Nephron progenitor cell (in vitro differentiated cells): ENCODE measurements around the gene ETV7.

ENCODE experiments used
- DNase-seq: peaks from one replicate; pipeline ENCODE4 v3.0.0; 2021
- H3K27ac Mint-ChIP-seq: 2 replicates; pipeline ENCODE4 v1.8.0; 2021; ENCODE audit warnings: mild to moderate bottlenecking, moderate library complexity, mixed read lengths
- H3K27me3 Mint-ChIP-seq: 2 replicates; pipeline ENCODE4 v1.8.0; 2021; ENCODE audit warnings: mild to moderate bottlenecking, low read depth, mixed read lengths; ENCODE audit not compliant: poor library complexity
- H3K36me3 Mint-ChIP-seq: 2 replicates; pipeline ENCODE4 v1.8.0; 2021; ENCODE audit warnings: low read depth, mixed read lengths
- H3K4me1 Mint-ChIP-seq: 2 replicates; pipeline ENCODE4 v1.8.0; 2021; ENCODE audit warnings: mixed read lengths
- H3K4me3 Mint-ChIP-seq: 2 replicates; pipeline ENCODE4 v1.8.0; 2021; ENCODE audit warnings: mild to moderate bottlenecking, moderate library complexity, mixed read lengths
- H3K9me3 Mint-ChIP-seq: 2 replicates; pipeline ENCODE4 v1.8.0; 2021; ENCODE audit warnings: mild to moderate bottlenecking, moderate library complexity, mixed read lengths
- TF ChIP-seq, protein P1 (sequence below): fragments of 200-600 bp; sonication (generic); IDR thresholded peaks from 2 replicates; pipeline ENCODE4 v1.5.0; 2021; ENCODE audit warnings: antibody characterized with exemption

ETV7 gene

DNA sequence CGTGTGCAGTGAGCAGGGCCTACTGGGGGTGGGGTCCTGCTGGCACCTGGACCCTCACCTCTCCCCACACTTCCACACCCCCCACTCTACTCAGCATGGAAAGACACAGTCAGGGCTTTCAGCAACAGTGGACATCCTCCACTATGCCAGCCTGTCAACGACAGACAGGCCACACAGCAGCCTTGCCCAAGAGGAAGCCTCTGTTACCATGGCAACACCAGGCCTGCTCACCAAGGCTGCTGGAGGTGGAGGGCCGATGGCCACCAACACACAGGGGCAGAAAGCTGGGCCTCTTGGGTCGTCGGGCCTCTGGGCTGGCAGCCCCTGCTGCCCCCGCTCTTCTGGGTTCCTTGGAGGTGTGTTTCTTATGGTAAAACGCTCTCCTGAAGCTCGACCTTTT, 64.4 kb downstream of the ETV7 start:
- Mint-ChIP-seq H3K27ac (no peak overlapping the region), H3K4me3 (no peak overlapping the region)
- peak; percentile 43 for DNase-seq

DNA sequence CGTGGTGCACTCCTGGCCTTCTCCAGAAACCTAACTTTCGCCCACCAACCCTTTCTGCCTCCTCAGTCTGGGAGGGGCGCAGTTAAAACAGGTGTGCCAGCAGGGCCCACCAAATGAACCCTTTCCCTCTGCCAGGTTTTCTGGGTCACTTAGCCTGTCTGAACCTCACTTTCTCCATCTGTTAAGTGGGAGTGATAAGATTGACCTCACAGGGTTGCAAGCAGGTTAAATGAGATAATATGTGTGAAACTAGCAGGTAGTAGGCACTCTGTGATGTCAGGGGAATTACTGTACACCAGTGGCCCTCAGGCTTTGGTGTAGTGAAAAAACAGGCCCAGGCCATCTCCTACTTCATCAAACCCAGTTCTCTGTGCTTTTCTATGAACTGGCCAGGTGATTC, 64.9 kb downstream of the ETV7 start:
- DNase-seq: no peak
- Mint-ChIP-seq H3K9me3 (no peaks in the 10 kb centered on the region), H3K27me3 (peaks cover 16% of the 10 kb centered on the region), H3K4me3 (no peak overlapping the region), H3K27ac (no peak overlapping the region), H3K36me3 (no peaks in the 10 kb centered on the region), H3K4me1 (peaks cover 52% of the 10 kb centered on the region)
- TF ChIP-seq, protein P1, sequence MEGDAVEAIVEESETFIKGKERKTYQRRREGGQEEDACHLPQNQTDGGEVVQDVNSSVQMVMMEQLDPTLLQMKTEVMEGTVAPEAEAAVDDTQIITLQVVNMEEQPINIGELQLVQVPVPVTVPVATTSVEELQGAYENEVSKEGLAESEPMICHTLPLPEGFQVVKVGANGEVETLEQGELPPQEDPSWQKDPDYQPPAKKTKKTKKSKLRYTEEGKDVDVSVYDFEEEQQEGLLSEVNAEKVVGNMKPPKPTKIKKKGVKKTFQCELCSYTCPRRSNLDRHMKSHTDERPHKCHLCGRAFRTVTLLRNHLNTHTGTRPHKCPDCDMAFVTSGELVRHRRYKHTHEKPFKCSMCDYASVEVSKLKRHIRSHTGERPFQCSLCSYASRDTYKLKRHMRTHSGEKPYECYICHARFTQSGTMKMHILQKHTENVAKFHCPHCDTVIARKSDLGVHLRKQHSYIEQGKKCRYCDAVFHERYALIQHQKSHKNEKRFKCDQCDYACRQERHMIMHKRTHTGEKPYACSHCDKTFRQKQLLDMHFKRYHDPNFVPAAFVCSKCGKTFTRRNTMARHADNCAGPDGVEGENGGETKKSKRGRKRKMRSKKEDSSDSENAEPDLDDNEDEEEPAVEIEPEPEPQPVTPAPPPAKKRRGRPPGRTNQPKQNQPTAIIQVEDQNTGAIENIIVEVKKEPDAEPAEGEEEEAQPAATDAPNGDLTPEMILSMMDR: no peak

More for the DNA sequence above, 64.4 kb downstream of the ETV7 start:
- Mint-ChIP-seq H3K4me1 (peaks cover 57% of the 10 kb centered on the region), H3K9me3 (no peaks in the 10 kb centered on the region), H3K36me3 (no peaks in the 10 kb centered on the region), H3K27me3 (peaks cover 16% of the 10 kb centered on the region)
- TF ChIP-seq, protein P1: no peak

DNA sequence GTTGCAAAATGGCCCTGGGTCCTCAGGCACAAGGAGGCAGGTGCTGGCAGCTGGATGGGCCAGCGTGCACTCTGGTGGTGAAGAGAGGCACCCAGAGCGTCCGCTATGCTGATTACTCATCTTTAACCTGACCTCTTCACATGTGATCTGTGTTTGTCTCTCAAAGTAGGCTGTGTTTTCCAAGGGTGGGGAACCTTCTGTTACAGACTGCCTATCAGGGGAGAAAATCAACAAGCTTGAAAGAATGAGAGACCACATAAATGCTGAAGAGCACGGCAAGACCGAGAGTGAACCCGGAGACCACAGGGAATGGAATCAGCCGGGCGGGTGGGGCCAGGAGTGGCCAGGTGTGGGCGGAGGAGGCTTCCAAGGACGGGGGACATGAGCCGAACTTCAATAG, 67.0 kb downstream of the ETV7 start:
- Mint-ChIP-seq H3K36me3 (no peaks in the 10 kb centered on the region), H3K4me1 (peaks cover 36% of the 10 kb centered on the region), H3K27me3 (peaks cover 16% of the 10 kb centered on the region), H3K9me3 (no peaks in the 10 kb centered on the region), H3K27ac (no peak overlapping the region), H3K4me3 (no peak overlapping the region)
- DNase-seq: no peak
- TF ChIP-seq, protein P1: no peak

DNA sequence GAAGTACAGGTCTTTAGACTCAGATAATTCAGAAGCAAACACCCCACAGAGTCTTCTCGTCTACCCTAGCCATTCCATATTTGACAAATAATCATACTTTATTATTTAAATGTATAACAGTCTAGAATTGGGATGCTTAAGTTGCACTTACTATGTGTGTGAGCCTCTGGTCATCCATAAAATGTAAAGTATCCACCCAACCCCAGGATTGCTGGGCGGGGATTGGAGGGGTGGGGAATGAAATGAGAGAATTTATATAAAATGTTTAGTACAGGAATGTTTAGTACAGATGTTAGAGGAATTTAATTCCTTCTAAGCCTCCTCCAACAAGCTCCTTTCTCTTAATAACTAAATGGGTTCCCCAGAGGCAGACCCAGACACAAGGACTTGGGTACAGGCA, 67.6 kb downstream of the ETV7 start:
- no peak for DNase-seq
- Mint-ChIP-seq H3K4me3 (no peak overlapping the region), H3K4me1 (peaks cover 30% of the 10 kb centered on the region), H3K27ac (no peak overlapping the region), H3K9me3 (no peaks in the 10 kb centered on the region), H3K27me3 (peaks cover 16% of the 10 kb centered on the region), H3K36me3 (no peaks in the 10 kb centered on the region)
- TF ChIP-seq, protein P1: no peak

DNA sequence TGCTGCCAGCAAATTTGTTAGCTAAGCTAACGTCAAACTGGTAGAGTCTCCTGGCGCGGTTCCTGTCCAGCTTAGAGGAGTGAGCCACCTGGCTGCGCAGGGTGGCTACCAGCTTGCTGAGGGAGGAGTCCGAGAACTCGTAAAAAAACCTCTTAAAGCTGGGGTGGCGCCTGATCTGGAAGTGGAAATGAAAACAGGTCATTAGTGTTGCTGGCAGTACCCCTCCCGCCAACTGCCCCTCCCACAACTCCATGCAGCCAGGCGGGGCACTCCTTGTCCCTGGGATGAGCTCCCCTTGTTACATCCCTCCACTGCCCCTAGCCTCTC, 68.1 kb downstream of the ETV7 start:
- no peak for DNase-seq
- peaks cover 16% of the 10 kb centered on the region for H3K27me3 Mint-ChIP-seq
- H3K4me1 Mint-ChIP-seq: peaks cover 29% of the 10 kb centered on the region
- H3K9me3 Mint-ChIP-seq: no peaks in the 10 kb centered on the region
- TF ChIP-seq, protein P1: no peak
- H3K27ac Mint-ChIP-seq: no peak overlapping the region
- H3K4me3 Mint-ChIP-seq: no peak overlapping the region
- no peaks in the 10 kb centered on the region for H3K36me3 Mint-ChIP-seq

DNA sequence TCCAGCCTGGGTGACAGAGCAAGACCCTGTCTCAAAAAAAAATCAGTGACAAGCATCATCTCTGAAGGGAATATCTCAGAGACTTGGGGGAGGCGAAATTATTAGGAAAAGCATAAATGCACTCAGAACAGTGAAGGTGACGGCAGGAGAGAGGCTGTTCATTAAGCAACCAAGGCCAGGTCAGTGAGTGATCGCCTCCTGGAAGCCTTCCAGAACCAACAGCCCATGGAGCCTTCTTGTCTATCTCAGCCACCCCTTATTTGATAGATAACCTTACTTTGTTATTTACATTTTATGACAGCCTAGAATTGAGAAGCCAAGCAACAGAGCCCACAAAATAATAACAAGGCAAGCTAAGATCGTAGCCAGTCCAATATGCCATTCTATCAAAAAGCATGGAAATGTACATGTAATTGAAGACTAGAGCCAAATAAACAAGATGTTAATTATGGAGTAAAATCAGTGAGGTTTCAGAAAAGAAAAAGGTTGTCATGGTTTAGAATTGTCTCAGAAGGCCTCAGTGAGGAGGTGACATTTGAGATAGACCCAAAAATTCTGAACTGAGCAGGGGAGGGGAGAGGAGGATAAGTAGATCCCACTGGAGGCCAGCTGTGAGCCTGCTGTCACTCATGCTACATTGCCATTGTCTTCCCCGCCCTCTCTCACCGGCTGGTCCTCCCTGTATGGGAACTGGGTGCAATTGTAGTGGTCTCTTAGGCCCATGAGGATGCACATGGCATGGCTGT, 68.6 kb downstream of the ETV7 start:
- peaks cover 16% of the 10 kb centered on the region for H3K27me3 Mint-ChIP-seq
- peaks cover 32% of the 10 kb centered on the region for H3K4me1 Mint-ChIP-seq
- no peak for DNase-seq
- H3K36me3 Mint-ChIP-seq: no peaks in the 10 kb centered on the region
- no peak overlapping the region for H3K27ac Mint-ChIP-seq
- no peak overlapping the region for H3K4me3 Mint-ChIP-seq
- TF ChIP-seq, protein P1: no peak
- no peaks in the 10 kb centered on the region for H3K9me3 Mint-ChIP-seq
